ENCODE results near the gene ZCCHC2.

The ZCCHC2 gene

GRCh38 chr18:62586781-62587487 is 64.1 kb downstream of the ZCCHC2 start:
- no peaks in the 10 kb centered on the region for H4K20me1 ChIP-seq (ENCODE audit: low read depth, low read length)
- no peak overlapping the region for H2AFZ ChIP-seq (ENCODE audit: low read depth, low read length, severe bottlenecking)
- no peaks in the 10 kb centered on the region for H3K9me3 ChIP-seq (ENCODE audit: insufficient read depth, low read length)
- no peak for TF ChIP-seq CTCF (IDR thresholded peaks at IDR 0.05; ENCODE audit: insufficient read depth, low read length, poor library complexity, severe bottlenecking)
- TF ChIP-seq EZH2phosphoT487 (conservative IDR thresholded peaks at IDR 0.05; ENCODE audit: low read length): no peak
- H3K79me2 ChIP-seq (ENCODE audit: insufficient read depth, low read length): no peaks in the 10 kb centered on the region
- no peak overlapping the region for H3K27ac ChIP-seq (ENCODE audit: low read depth, low read length)
- no peaks in the 10 kb centered on the region for H3F3A ChIP-seq (ENCODE audit: insufficient read depth)
- H3K36me3 ChIP-seq (ENCODE audit: low read length): no peaks in the 10 kb centered on the region
- no peaks in the 10 kb centered on the region for H3K27me3 ChIP-seq (ENCODE audit: low read length)
- no peaks in the 10 kb centered on the region for H3K9me2 ChIP-seq (replicated peaks; ENCODE audit: insufficient read depth, low read length)
- H3K4me3 ChIP-seq (ENCODE audit: insufficient read depth, low read length, poor library complexity, severe bottlenecking): no peak overlapping the region
- H3K4me2 ChIP-seq (ENCODE audit: low read depth, low read length, poor library complexity, severe bottlenecking): no peak overlapping the region
- no peak overlapping the region for H3K9ac ChIP-seq (ENCODE audit: low read length)

- H3K79me2 ChIP-seq (ENCODE audit: insufficient read depth, low read length): no peaks in the 10 kb centered on the region
- H3K27me3 ChIP-seq (ENCODE audit: low read length): no peaks in the 10 kb centered on the region
- no peak overlapping the region for H3K4me3 ChIP-seq (ENCODE audit: insufficient read depth, low read length, poor library complexity, severe bottlenecking)
- no peak overlapping the region for H2AFZ ChIP-seq (ENCODE audit: low read depth, low read length, severe bottlenecking)
- H3K9me2 ChIP-seq (replicated peaks; ENCODE audit: insufficient read depth, low read length): no peaks in the 10 kb centered on the region
- H3K4me2 ChIP-seq (ENCODE audit: low read depth, low read length, poor library complexity, severe bottlenecking): no peak overlapping the region
- H3K9me3 ChIP-seq (ENCODE audit: insufficient read depth, low read length): no peaks in the 10 kb centered on the region
- no peak overlapping the region for H3K9ac ChIP-seq (ENCODE audit: low read length)
- H3K27ac ChIP-seq (ENCODE audit: low read depth, low read length): no peak overlapping the region
- TF ChIP-seq CTCF (IDR thresholded peaks at IDR 0.05; ENCODE audit: insufficient read depth, low read length, poor library complexity, severe bottlenecking): no peak
- no peak for TF ChIP-seq EZH2phosphoT487 (conservative IDR thresholded peaks at IDR 0.05; ENCODE audit: low read length)
- H3K36me3 ChIP-seq (ENCODE audit: low read length): no peaks in the 10 kb centered on the region
- no peaks in the 10 kb centered on the region for H3F3A ChIP-seq (ENCODE audit: insufficient read depth)
- no peaks in the 10 kb centered on the region for H4K20me1 ChIP-seq (ENCODE audit: low read depth, low read length)
Observed at GRCh38 chr18:62587689-62588088, 64.9 kb downstream of the ZCCHC2 start.

- Histone ChIP-seq H3K27ac (ENCODE audit: low read depth, low read length) (no peak overlapping the region), H3F3A (ENCODE audit: insufficient read depth) (no peaks in the 10 kb centered on the region), H3K9ac (ENCODE audit: low read length) (no peak overlapping the region), H4K20me1 (ENCODE audit: low read depth, low read length) (no peaks in the 10 kb centered on the region), H3K27me3 (ENCODE audit: low read length) (no peaks in the 10 kb centered on the region), H2AFZ (ENCODE audit: low read depth, low read length, severe bottlenecking) (no peak overlapping the region), H3K9me2 (replicated peaks; ENCODE audit: insufficient read depth, low read length) (no peaks in the 10 kb centered on the region), H3K9me3 (ENCODE audit: insufficient read depth, low read length) (peaks cover 4% of the 10 kb centered on the region; the same call in 1 of the 2 replicates), H3K36me3 (ENCODE audit: low read length) (no peaks in the 10 kb centered on the region), H3K4me3 (ENCODE audit: insufficient read depth, low read length, poor library complexity, severe bottlenecking) (no peak overlapping the region), H3K79me2 (ENCODE audit: insufficient read depth, low read length) (no peaks in the 10 kb centered on the region), H3K4me2 (ENCODE audit: low read depth, low read length, poor library complexity, severe bottlenecking) (no peak overlapping the region)
- TF ChIP-seq EZH2phosphoT487 (conservative IDR thresholded peaks at IDR 0.05; ENCODE audit: low read length): no peak
Observed at GRCh38 chr18:62588217-62588616, 65.4 kb downstream of the ZCCHC2 start.

- Histone ChIP-seq H4K20me1 (ENCODE audit: low read depth, low read length) (no peaks in the 10 kb centered on the region), H2AFZ (ENCODE audit: low read depth, low read length, severe bottlenecking) (no peak overlapping the region), H3K4me2 (ENCODE audit: low read depth, low read length, poor library complexity, severe bottlenecking) (no peak overlapping the region), H3K9me3 (ENCODE audit: insufficient read depth, low read length) (peaks cover 4% of the 10 kb centered on the region; the same call in 1 of the 2 replicates), H3F3A (ENCODE audit: insufficient read depth) (no peaks in the 10 kb centered on the region), H3K9me2 (replicated peaks; ENCODE audit: insufficient read depth, low read length) (no peaks in the 10 kb centered on the region), H3K36me3 (ENCODE audit: low read length) (no peaks in the 10 kb centered on the region), H3K27ac (ENCODE audit: low read depth, low read length) (no peak overlapping the region), H3K9ac (ENCODE audit: low read length) (no peak overlapping the region), H3K27me3 (ENCODE audit: low read length) (no peaks in the 10 kb centered on the region), H3K4me3 (ENCODE audit: insufficient read depth, low read length, poor library complexity, severe bottlenecking) (no peak overlapping the region), H3K79me2 (ENCODE audit: insufficient read depth, low read length) (no peaks in the 10 kb centered on the region)
- TF ChIP-seq EZH2phosphoT487 (conservative IDR thresholded peaks at IDR 0.05; ENCODE audit: low read length): no peak
- TF ChIP-seq CTCF (IDR thresholded peaks at IDR 0.05; ENCODE audit: insufficient read depth, low read length, poor library complexity, severe bottlenecking): no peak
Observed at GRCh38 chr18:62590799-62591590, 68.2 kb downstream of the ZCCHC2 start.

Data from SU-DHL-6 (cell line).